RWPE1 (cell line): ENCODE measurements around the gene ERCC6L2.

Source experiments
- CTCF ChIA-PET: fragments of 350-600 bp; sonication (Branson Sonifier 250); formaldehyde crosslinking; extraction: SDS; loops from one replicate; lab custom pipeline; 2021; lab: Yijun Ruan, JAX
- POLR2A ChIA-PET: fragments of 400-600 bp; formaldehyde crosslinking; extraction: SDS; loops from one replicate; lab custom pipeline; 2020; ENCODE audit warnings: antibody characterized with exemption; ENCODE audit not compliant: low non-redundant PET; lab: Yijun Ruan, JAX
- DNase-seq: peaks from one replicate; pipeline ENCODE4 v3.0.0; 2012; ENCODE audit warnings: low spot score
- H3K27ac ChIP-seq: fragments of 450-650 bp; 2 replicates; pipeline ENCODE4 v1.5.1; 2017
- CTCF ChIP-seq: fragments of 450-650 bp; conservative IDR thresholded peaks from 2 replicates; pipeline ENCODE4 v1.5.1; 2017; ENCODE audit warnings: low read depth, mild to moderate bottlenecking

Gene ERCC6L2

GRCh38 chr9:95970317-95970716 lies 94.8 kb downstream of the ERCC6L2 start:
- no peak overlapping the region for H3K27ac ChIP-seq
- no peak for TF ChIP-seq CTCF
- ChIA-PET POLR2A (no interaction called here), CTCF (interaction anchor here (0.6 kb wide), 1 partner anchor 727 kb away, joined by 4 read pairs; no protein-coding TSS in a partner anchor)
- DNase-seq = no peak

- DNase-seq = no peak
Observed at GRCh38 chr9:95971815-95972214, 96.3 kb downstream of the ERCC6L2 start.

GRCh38 chr9:95974389-95974788 lies 98.9 kb downstream of the ERCC6L2 start:
- ChIA-PET POLR2A (no interaction called here), CTCF (no interaction called here)
- no peak for DNase-seq
- TF ChIP-seq CTCF = no peak
- H3K27ac ChIP-seq = no peak overlapping the region

More at GRCh38 chr9:95971815-95972214, 96.3 kb downstream of the ERCC6L2 start:
- POLR2A ChIA-PET = no interaction called here
- CTCF ChIA-PET = interaction anchor here (0.5 kb wide), 1 partner anchor 246 kb away, joined by 5 read pairs; no protein-coding TSS in a partner anchor
- TF ChIP-seq CTCF = no peak
- H3K27ac ChIP-seq = no peak overlapping the region

GRCh38 chr9:95977371-95977770 lies 101.9 kb downstream of the ERCC6L2 start:
- POLR2A ChIA-PET = no interaction called here
- DNase-seq = no peak

GRCh38 chr9:95978106-95978505 lies 102.6 kb downstream of the ERCC6L2 start:
- DNase-seq = no peak
- CTCF ChIA-PET = no interaction called here
- H3K27ac ChIP-seq = no peak overlapping the region
- POLR2A ChIA-PET = no interaction called here
- no peak for TF ChIP-seq CTCF

More at GRCh38 chr9:95977371-95977770, 101.9 kb downstream of the ERCC6L2 start:
- no peak overlapping the region for H3K27ac ChIP-seq
- no peak for TF ChIP-seq CTCF
- CTCF ChIA-PET = no interaction called here

- DNase-seq = no peak
- CTCF ChIA-PET = no interaction called here
- H3K27ac ChIP-seq = no peak overlapping the region
- no peak for TF ChIP-seq CTCF
- POLR2A ChIA-PET = no interaction called here
Observed at GRCh38 chr9:95979446-95979845, 104.0 kb downstream of the ERCC6L2 start.
